Tibial nerve (tissue), 4 donors: Measurements from ENCODE around the gene INTS7. TPM values are rescaled to one million over a fixed set of nuclear protein-coding genes. Genes with fewer than 3 reads are reported as not detected.
"Not testable (repeated sequence)": the region's sequence is repeated elsewhere in the genome, so short reads cannot be mapped to it uniquely, and the experiment has no call there.

Experiments
- DNase-seq, 2 donors: peaks; one replicate each; pipeline ENCODE4 v3.0.0-alpha.2; 2019; ENCODE audit warnings: low spot score in 2 of 2
- H3K27ac ChIP-seq, 4 donors: fragments of 200-600 bp; sonication (generic) in 3 of 4; one replicate each; pipeline ENCODE4 v1.5.1; 2017 to 2019; ENCODE audit warnings: mild to moderate bottlenecking in 1 of 4
- H3K27me3 ChIP-seq, 2 donors: fragments of 200-600 bp; sonication (generic) in 1 of 2; one replicate each; pipeline versions ENCODE4 v1.5.1 to v1.6.0; 2017 to 2019
- H3K36me3 ChIP-seq, 3 donors: fragments of 200-600 bp; sonication (generic); one replicate each; pipeline ENCODE4 v1.5.1; 2018 to 2019
- H3K4me1 ChIP-seq, 4 donors: fragments of 200-600 bp; sonication (generic) in 3 of 4; one replicate each; pipeline ENCODE4 v1.5.1; 2017 to 2019
- H3K4me3 ChIP-seq, 4 donors: fragments of 200-600 bp; sonication (generic) in 3 of 4; one replicate each; pipeline ENCODE4 v1.5.1; 2017 to 2019; ENCODE audit warnings: mild to moderate bottlenecking in 1 of 4, moderate library complexity in 1 of 4
- H3K9me3 ChIP-seq, 4 donors: fragments of 200-600 bp; sonication (generic) in 3 of 4; one replicate each; pipeline ENCODE4 v1.5.1; 2017 to 2019
- CTCF ChIP-seq, 5 experiments: fragments of 200-600 bp in 3 of 5; fragments of 450-650 bp in 2 of 5; sonication (generic) in 3 of 5; IDR thresholded peaks; one replicate each; pipeline ENCODE4 v1.5.1; 2016 to 2019; ENCODE audit warnings: antibody characterized with exemption in 5 of 5, mild to moderate bottlenecking in 3 of 5, moderate library complexity in 2 of 5
- EP300 ChIP-seq, 2 donors: sonication (generic); formaldehyde crosslinking; IDR thresholded peaks; one replicate each; pipeline ENCODE4 v1.6.1; 2017; ENCODE audit warnings: antibody characterized with exemption in 2 of 2, mild to moderate bottlenecking in 1 of 2
- POLR2A ChIP-seq, 2 donors: fragments of 450-650 bp; IDR thresholded peaks; one replicate each; pipeline ENCODE4 v1.6.1; 2017; ENCODE audit warnings: antibody characterized with exemption in 2 of 2, mild to moderate bottlenecking in 2 of 2, moderate library complexity in 2 of 2
- WGBS, 2 donors: methylation state at CpG; one replicate each; pipeline ENCODE4 v1.1.5; 2018; 5-methylcytosine and 5-hydroxymethylcytosine counted together
- total RNA-seq, 4 donors: library from RNA; depleted of rRNA; stranded (reverse); fragments of >200 nt; gene quantifications; one replicate each; pipeline ENCODE4 v1.1.0, GENCODE V29; 2016

INTS7 gene
- total RNA-seq, 4 donors from 2014 or later: 7.9 to 18.6 (median 9.6) TPM

GRCh38 chr1:211920602-211921226 is 114.6 kb downstream of the INTS7 start:
- no peaks in the 10 kb centered on the region for H3K9me3 ChIP-seq
- H3K27ac ChIP-seq: peak overlapping the region in 2 of 4 donors; percentile 48 to 51
- DNase-seq: peak in 1 of 2 donors; percentile 36
- whole genome bisulfite sequencing, 2 donors: 91 to 95% methylated on average over 4 of the region's 4 CpGs
- peaks cover 0 to 26% (median 7%) of the 10 kb centered on the region in 4 donors for H3K4me1 ChIP-seq
- no peak overlapping the region for H3K4me3 ChIP-seq
- TF ChIP-seq POLR2A (IDR thresholded peaks at IDR 0.05) (no peak), EP300 (IDR thresholded peaks at IDR 0.05) (no peak), CTCF (IDR thresholded peaks at IDR 0.05) (no peak)
- no peaks in the 10 kb centered on the region for H3K36me3 ChIP-seq
- H3K27me3 ChIP-seq: no peaks in the 10 kb centered on the region

DNA sequence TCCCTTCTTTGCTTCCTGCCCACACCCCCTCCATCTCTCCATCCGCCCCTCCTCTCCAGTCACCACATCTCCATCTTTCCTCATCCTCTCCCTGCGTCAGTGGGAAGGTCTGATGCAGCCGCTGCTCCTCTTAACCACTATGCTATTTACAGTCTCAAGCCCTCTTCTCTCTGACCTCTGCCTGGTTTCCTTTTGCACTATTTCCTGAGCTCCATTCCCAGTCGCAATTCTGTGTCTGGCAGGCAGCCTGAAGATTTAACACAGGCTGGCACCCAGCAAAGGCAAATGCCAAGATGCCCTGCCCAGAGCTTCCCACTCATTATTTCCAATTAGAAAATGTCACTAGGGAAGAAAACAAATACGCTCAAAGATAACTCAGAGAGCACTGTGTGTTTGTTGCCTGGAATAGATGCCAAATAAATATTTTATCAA is 115.2 kb downstream of the INTS7 start:
- peak in 1 of 2 donors; percentile 38 for DNase-seq
- H3K9me3 ChIP-seq: no peaks in the 10 kb centered on the region
- no peaks in the 10 kb centered on the region for H3K27me3 ChIP-seq
- H3K36me3 ChIP-seq: no peaks in the 10 kb centered on the region
- no peak overlapping the region for H3K4me3 ChIP-seq
- peaks cover 0 to 26% (median 7%) of the 10 kb centered on the region in 4 donors for H3K4me1 ChIP-seq
- TF ChIP-seq POLR2A (IDR thresholded peaks at IDR 0.05) (no peak), CTCF (IDR thresholded peaks at IDR 0.05) (no peak), EP300 (IDR thresholded peaks at IDR 0.05) (no peak)
- WGBS, 2 donors: 21 to 24% methylated on average over 5 of the region's 5 CpGs
- H3K27ac ChIP-seq: peak overlapping the region in 3 of 4 donors; percentile 12 to 51 (median 46)

GRCh38 chr1:211918843-211919414 is 116.4 kb downstream of the INTS7 start:
- H3K4me1 ChIP-seq: peaks cover 0 to 26% (median 7%) of the 10 kb centered on the region in 4 donors
- no peak for DNase-seq
- TF ChIP-seq CTCF (IDR thresholded peaks at IDR 0.05) (no peak), POLR2A (IDR thresholded peaks at IDR 0.05) (no peak), EP300 (IDR thresholded peaks at IDR 0.05) (no peak)
- WGBS, 2 donors: 79 to 82% methylated on average over 5 of the region's 5 CpGs
- H3K36me3 ChIP-seq: no peaks in the 10 kb centered on the region
- no peaks in the 10 kb centered on the region for H3K9me3 ChIP-seq
- no peaks in the 10 kb centered on the region for H3K27me3 ChIP-seq
- no peak overlapping the region for H3K4me3 ChIP-seq
- no peak overlapping the region for H3K27ac ChIP-seq

DNA sequence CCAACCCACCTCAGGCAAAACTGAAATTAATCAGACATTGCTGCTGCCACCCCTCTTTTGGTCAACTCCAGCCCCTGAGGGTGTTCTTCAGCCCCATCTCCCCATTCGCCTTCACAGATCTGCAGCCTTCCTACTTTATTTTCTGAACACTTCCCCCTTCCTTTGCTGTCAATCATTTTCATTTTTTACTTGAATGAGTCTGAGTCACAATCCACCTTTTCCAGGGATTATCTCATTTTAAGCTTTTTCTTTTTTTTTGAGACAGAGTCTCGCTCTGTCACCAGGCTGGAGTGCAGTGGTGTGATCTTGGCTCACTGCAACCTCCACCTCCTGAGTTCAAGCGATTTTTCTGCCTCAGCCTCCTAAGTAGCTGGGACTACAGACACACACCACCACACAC is 118.9 kb downstream of the INTS7 start:
- H3K9me3 ChIP-seq, H3K27ac ChIP-seq, H3K27me3 ChIP-seq, H3K4me3 ChIP-seq, DNase-seq, H3K36me3 ChIP-seq: not testable (repeated sequence)
- 86 to 91% methylated on average over 3 of the region's 3 CpGs for WGBS, 2 donors
- H3K4me1 ChIP-seq: peaks cover 0 to 26% (median 7%) of the 10 kb centered on the region in 4 donors

GRCh38 chr1:211915924-211916323 is 119.4 kb downstream of the INTS7 start:
- H3K27ac ChIP-seq: no peak overlapping the region
- peaks cover 0 to 26% (median 7%) of the 10 kb centered on the region in 4 donors for H3K4me1 ChIP-seq
- 55 to 59% methylated on average over 2 of the region's 2 CpGs for WGBS, 2 donors
- H3K4me3 ChIP-seq: no peak overlapping the region
- H3K36me3 ChIP-seq: no peaks in the 10 kb centered on the region
- no peak for DNase-seq
- no peaks in the 10 kb centered on the region for H3K9me3 ChIP-seq
- no peaks in the 10 kb centered on the region for H3K27me3 ChIP-seq
- TF ChIP-seq CTCF (IDR thresholded peaks at IDR 0.05) (no peak), EP300 (IDR thresholded peaks at IDR 0.05) (no peak), POLR2A (IDR thresholded peaks at IDR 0.05) (no peak)
